Chondrocyte (in vitro differentiated cells): ENCODE measurements around the gene CCNJ. TPM values are rescaled to one million over a fixed set of nuclear protein-coding genes. Genes with fewer than 3 reads are reported as not detected.
"Not testable (repeated sequence)": the region's sequence is repeated elsewhere in the genome, so short reads cannot be mapped to it uniquely, and the experiment has no call there.

ENCODE experiments used
- DNase-seq: peaks from one replicate; pipeline ENCODE4 v3.0.0; 2021; ENCODE audit warnings: mixed read lengths, low spot score
- H3K27ac Mint-ChIP-seq: one replicate; pipeline ENCODE4 v1.8.0; 2021; ENCODE audit warnings: mild to moderate bottlenecking, moderate library complexity, mixed read lengths; ENCODE audit not compliant: unreplicated experiment
- H3K27me3 Mint-ChIP-seq: 2 replicates; pipeline ENCODE4 v1.8.0; 2021; ENCODE audit warnings: low read depth, mixed read lengths
- H3K36me3 Mint-ChIP-seq: 2 replicates; pipeline ENCODE4 v1.8.0; 2021; ENCODE audit warnings: low read depth, mixed read lengths
- H3K4me1 Mint-ChIP-seq: 2 replicates; pipeline ENCODE4 v1.8.0; 2021; ENCODE audit warnings: low read depth, mild to moderate bottlenecking, mixed read lengths
- H3K4me3 Mint-ChIP-seq: one replicate; pipeline ENCODE4 v1.8.0; 2021; ENCODE audit warnings: mild to moderate bottlenecking, moderate library complexity, mixed read lengths; ENCODE audit not compliant: unreplicated experiment
- H3K9me3 Mint-ChIP-seq: 2 replicates; pipeline ENCODE4 v1.8.0; 2021; ENCODE audit warnings: low read depth, mixed read lengths
- long read RNA-seq: library from polyadenylated mRNA; stranded (forward); transcript quantifications from one replicate; pipeline ENCODE4 v2.0.0, GENCODE V29; 2021
- total RNA-seq: library from RNA; stranded (reverse); gene quantifications from 3 replicates; pipeline ENCODE4 v1.2.1, GENCODE V29; 2021
- TF ChIP-seq, protein P1 (sequence below): fragments of 200-600 bp; sonication (generic); IDR thresholded peaks from 2 replicates; pipeline ENCODE4 v1.5.0; 2021; ENCODE audit warnings: antibody characterized with exemption, mild to moderate bottlenecking, moderate library complexity

CCNJ gene
- 7.6 to 8.8 TPM (median 7.8 TPM) in 3 replicates for total RNA-seq
- long read RNA-seq, transcript CCNJ-203 (6 exons, 2,677 nt): major isoform, 15 of 26 reads
- long read RNA-seq, partial matches to known transcripts: 3 of 26 reads
- long read RNA-seq, other reads (novel, unspliced or antisense): 6 of 26 reads

DNA sequence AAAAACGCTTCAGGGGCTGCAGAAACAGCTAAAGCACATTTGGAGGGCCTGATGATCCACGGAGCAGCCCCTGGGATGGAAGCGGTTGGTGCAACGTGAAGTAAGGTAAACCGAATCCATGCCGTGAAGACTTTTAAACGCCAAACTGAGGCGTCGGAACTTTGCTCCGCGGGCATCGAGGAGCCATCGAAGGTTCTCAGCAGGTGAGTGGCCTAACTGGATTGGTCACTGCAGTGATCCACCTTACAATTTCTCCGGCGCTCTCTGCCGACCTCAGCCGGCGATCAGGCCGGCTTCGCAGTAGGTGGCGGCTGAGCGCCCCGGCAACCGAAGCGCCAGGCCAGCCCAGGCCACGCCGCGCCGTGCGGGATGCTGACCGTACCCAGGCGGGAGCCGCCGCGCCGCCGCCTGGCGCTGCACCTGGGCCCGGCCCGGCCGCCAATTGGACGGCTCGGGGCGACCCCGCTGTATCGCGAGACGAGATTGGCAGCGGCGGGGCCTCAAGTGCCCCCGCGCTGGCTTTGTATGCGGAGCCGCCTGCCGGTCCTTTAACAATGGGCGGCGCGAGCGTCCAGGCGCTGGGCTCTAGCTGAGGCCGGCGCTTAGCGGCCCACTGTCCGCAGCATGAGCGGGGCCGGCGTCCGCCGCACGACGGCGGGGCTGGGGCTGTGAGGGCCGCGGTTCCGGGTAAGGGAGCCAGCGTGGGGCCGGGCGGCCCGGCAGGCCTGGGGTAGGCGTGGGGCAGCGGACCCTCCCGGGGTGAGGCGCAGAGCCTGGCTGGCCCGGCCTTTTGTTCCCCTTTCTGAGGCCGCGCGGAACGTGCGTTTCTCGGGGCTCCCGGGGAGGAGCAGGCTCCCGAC lies at the start of gene CCNJ:
CCNJ (plus strand) TSS at position 551 of the 860 bp plus-strand sequence. CDS start 811 bp downstream, outside the sequence.
- no peaks in the 10 kb centered on the region for H3K36me3 Mint-ChIP-seq
- H3K9me3 Mint-ChIP-seq: no peaks in the 10 kb centered on the region
- peak; percentile 96 for DNase-seq
- H3K27ac Mint-ChIP-seq: peak within 1 kb of the TSS; percentile 98
- peaks cover 37% of the 10 kb centered on the region for H3K4me1 Mint-ChIP-seq
- peak within 1 kb of the TSS; percentile 96 for H3K4me3 Mint-ChIP-seq
- TF ChIP-seq, protein P1, sequence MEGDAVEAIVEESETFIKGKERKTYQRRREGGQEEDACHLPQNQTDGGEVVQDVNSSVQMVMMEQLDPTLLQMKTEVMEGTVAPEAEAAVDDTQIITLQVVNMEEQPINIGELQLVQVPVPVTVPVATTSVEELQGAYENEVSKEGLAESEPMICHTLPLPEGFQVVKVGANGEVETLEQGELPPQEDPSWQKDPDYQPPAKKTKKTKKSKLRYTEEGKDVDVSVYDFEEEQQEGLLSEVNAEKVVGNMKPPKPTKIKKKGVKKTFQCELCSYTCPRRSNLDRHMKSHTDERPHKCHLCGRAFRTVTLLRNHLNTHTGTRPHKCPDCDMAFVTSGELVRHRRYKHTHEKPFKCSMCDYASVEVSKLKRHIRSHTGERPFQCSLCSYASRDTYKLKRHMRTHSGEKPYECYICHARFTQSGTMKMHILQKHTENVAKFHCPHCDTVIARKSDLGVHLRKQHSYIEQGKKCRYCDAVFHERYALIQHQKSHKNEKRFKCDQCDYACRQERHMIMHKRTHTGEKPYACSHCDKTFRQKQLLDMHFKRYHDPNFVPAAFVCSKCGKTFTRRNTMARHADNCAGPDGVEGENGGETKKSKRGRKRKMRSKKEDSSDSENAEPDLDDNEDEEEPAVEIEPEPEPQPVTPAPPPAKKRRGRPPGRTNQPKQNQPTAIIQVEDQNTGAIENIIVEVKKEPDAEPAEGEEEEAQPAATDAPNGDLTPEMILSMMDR: peak; percentile 59
- peaks cover 7% of the 10 kb centered on the region for H3K27me3 Mint-ChIP-seq

- not testable (repeated sequence) for H3K27ac Mint-ChIP-seq, H3K4me3 Mint-ChIP-seq, H3K4me1 Mint-ChIP-seq, DNase-seq, H3K9me3 Mint-ChIP-seq, H3K36me3 Mint-ChIP-seq
- peaks cover 19% of the 10 kb centered on the region for H3K27me3 Mint-ChIP-seq
Observed at GRCh38 chr10:95994376-95994775, 49.0 kb upstream of the CCNJ start.

DNA sequence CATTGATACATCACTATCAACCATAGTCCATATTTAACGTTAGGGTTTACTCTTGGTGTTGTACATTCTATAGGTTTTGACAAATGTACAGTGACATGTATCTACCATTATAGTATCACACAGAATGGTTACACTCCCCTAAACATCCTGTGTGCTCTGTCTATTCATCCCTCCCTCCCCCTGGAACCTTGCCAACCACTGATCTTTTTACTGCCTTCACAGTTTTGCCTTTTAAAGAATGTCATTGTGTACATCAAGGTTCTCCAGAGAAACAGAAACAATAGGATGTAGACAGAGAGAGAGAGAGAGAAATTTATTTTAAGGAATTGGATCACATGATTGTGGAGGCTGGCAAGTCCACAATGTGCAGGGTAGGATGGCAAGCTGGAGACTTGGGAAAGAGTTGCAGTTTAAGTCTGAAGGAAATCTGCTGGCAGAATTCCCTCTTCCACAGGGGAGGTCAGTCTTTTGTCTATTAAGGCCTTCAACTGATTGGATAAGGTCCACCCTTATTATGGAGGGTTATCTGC lies 45.1 kb upstream of the CCNJ start:
- no peak for DNase-seq
- Mint-ChIP-seq H3K27me3 (peaks cover 2% of the 10 kb centered on the region), H3K4me1 (no peaks in the 10 kb centered on the region), H3K4me3 (no peak overlapping the region), H3K9me3 (no peaks in the 10 kb centered on the region), H3K36me3 (no peaks in the 10 kb centered on the region), H3K27ac (no peak overlapping the region)
- TF ChIP-seq, protein P1: no peak

DNA sequence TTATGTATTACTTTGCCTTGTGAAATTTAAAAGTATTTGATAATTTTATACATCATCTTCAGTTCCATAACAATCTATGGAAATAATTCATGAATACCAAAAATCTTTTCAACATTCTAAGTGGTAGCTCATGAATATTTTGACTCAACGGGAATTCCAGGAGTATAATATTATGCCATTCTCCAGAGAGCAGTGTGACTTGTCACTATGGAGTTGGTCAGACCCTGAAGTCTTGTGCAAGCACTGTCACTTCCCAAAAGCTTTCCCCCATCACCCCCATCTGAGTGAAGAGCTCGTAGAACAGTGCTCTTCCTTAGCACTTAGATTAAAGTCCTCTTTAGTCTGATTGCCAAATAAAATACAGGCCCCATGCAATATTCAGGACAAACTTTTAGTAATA lies 29.4 kb upstream of the CCNJ start:
- Mint-ChIP-seq H3K27me3 (peaks cover 47% of the 10 kb centered on the region), H3K9me3 (no peaks in the 10 kb centered on the region), H3K4me3 (no peak overlapping the region), H3K36me3 (no peaks in the 10 kb centered on the region), H3K27ac (no peak overlapping the region), H3K4me1 (no peaks in the 10 kb centered on the region)
- TF ChIP-seq, protein P1: no peak
- no peak for DNase-seq

DNA sequence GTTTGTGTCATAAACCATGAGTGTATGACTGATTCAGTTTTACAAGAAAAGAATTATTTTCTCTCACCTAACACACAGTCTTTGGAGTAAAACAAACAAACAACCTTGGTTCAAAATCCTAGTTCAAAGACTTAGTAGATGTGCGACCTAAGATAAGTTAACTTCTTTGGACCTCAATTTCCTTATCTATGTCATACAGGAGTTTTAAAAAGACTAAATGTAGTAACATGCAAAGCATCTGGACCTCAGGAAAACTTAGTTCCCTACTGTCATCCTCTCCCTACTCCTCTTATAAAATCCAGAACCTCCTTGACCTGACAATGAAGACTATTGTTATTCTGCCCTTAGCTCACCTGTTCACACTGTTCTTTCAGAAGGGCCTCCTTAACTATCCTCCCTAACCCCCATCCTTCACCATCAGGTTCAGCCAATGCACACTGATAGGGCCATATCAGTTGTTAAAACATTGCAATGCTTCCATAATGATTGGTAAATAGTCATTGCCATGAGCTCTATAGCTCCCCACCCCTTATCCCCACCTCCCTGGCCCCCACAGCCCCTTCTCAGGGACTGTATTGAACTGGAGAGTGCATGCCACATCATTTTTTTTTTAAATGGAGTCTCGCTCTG lies 28.8 kb upstream of the CCNJ start:
- Mint-ChIP-seq H3K4me3 (no peak overlapping the region), H3K27me3 (peaks cover 45% of the 10 kb centered on the region), H3K9me3 (no peaks in the 10 kb centered on the region), H3K36me3 (no peaks in the 10 kb centered on the region), H3K27ac (no peak overlapping the region), H3K4me1 (no peaks in the 10 kb centered on the region)
- TF ChIP-seq, protein P1: no peak
- no peak for DNase-seq
